DMS 273 (cell line): ENCODE data around the gene TGFA.

Source experiments
- DNase-seq: peaks from one replicate; lab custom pipeline; 2025; ENCODE audit not compliant: unreplicated experiment; lab: John Stamatoyannopoulos, UW

Gene TGFA

DNA sequence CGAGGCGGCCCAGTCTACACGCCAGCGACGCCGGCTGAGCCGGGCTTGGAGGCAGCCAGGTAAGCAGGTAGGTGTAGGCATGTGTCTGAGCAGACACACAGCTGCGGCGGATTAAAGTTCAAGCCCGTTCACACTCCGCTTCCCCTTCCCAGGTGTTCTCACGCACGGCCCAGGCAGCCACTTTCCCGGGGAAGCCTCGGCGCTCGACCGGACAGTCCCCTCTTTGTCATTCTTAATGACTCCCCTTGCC, 367 bp downstream of the TGFA start:
- no peak for DNase-seq

DNA sequence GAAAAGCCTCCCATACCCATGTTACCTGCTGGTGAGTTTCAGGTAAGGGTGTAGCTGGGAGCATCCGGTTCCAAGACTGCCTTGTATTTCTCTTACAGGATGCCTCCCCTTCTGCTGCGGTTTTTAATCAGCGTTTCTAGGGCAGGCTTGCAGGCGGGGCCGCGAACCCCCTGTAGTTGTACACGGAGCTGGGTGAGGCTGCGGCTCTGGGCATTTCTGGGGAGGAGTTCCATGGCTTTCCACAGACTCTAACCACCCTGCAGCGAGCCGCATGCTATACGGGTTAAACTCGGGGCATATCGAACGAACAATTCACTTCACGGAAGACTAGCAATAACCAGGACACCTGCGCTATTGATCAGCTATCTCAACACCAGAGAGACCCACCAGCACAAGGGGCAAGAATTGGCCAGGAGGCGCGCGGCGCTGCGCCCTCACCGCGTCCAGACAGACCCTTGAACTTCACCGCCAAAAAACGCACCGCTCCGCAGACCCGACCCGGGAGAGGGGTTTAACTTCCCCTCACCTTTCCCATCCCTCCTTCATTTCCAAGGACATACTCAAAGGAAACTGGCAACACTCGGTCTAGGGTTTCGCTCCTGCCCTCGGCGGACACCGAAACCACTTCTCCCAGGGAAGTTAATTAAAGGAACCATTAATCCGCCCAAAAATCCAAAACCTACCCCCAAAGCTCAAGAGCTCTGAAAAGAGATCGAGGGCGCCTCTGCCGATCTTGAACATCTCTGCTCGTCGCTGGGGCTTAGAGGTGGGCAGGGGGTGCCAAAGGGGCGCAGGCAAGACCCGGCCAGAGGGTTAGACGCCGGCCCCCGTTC, 909 bp downstream of the TGFA start:
- DNase-seq = peak; percentile 48

DNA sequence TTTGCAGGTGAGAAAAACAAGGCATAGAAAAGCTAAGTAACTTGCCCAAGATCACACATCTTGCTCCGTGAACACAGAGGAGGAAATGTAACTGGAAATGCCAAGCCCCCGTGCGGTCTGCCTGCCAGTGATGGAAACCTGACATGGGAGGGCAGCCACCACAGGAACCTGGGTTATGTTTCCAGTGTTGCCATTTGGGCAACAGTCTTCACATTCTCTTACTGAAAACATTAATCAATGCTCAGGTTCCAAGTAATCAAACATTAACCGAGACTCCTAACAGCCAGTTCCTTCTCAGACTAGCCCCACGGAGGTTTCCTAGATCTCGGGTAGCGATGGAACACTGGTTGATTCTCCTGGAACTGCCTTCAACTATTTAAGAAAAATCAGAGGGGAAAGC, 2.5 kb downstream of the TGFA start:
- DNase-seq = no peak

DNA sequence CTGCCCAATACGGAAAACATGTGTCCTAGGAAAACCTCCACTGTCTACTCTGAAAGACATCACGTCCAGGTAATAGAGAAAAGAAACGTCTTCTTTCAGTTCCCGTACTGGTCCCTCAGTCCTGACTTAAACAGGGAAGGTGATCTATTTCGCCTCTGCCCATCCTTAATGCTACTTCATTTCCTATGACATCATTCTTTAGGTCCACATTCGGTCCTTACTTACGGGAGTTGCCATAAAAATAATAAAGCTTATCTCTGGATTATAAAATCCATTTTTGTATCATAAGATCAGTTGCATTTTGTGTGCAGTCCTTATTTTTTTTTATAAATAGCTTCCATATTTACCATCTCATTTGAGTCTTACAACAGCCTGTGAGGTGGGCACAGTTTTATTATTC, 3.7 kb downstream of the TGFA start:
- DNase-seq = no peak

GRCh38 chr2:70549064-70549710, 4.4 kb downstream of the TGFA start:
- no peak for DNase-seq

DNA sequence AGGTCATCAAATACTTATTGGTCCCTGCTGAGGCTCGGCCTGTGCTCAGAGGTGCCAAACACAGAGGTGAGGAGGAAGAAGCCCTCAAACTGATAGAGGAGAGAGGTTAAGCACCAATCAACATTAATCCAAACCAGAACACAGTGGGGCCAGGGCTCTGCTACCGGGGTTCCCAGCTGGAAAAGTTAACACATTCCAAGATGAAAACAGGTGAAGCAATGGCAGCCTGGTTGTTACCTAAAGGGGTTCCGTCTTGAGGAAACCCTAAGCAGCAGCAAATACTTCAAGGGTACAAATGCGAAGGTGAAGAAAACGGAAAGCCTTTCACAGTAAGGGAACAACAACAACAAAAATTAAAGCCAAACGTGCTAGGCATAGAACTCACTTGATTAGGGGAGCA, 5.4 kb downstream of the TGFA start:
- DNase-seq = no peak

DNA sequence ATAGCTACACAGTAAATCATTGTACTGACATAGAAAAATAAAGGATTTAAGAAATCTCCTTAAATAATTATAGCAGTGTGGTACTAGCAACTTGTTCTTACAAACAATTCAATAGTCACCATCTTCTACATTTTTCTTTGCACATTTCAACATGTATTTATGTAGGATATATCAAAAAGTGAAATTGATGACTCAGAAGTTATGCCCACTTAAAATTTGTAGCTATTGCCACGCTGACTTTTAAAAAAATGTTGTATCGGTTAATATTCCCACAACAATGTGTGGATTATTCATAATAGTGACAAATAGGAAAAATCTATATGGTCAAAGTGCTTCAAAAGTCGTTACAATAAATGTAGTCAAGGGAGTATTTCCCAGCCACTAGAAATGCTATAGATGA, 6.7 kb downstream of the TGFA start:
- no peak for DNase-seq

- DNase-seq = no peak
Observed at GRCh38 chr2:70546376-70546775, 7.2 kb downstream of the TGFA start.

DNA sequence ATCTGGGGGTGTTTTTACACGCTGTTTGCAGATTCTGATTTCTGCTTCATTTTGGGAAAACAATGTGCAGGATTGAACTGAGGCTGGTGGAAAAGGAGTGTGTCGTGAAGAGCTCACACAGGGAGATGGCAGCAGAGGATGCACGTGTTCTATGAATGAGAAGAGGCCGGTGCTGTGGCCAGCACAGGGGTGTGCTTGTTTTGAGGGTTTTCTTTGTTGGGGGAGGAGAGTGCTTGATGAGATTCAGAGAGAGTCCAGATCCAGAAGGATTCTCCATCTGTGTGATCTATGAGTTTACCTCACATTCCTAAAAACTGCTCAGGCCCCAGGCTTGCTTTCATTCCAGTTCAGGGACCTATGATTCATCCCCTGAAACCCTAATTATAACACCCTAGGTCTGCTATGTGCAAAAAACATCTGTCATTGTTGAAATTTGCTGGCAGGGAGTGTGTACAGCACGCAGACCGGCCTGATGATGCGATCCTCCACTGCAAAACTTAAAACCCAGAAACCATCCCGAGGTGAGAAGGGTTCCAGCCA, 12.1 kb downstream of the TGFA start:
- DNase-seq = peak; percentile 87

DNA sequence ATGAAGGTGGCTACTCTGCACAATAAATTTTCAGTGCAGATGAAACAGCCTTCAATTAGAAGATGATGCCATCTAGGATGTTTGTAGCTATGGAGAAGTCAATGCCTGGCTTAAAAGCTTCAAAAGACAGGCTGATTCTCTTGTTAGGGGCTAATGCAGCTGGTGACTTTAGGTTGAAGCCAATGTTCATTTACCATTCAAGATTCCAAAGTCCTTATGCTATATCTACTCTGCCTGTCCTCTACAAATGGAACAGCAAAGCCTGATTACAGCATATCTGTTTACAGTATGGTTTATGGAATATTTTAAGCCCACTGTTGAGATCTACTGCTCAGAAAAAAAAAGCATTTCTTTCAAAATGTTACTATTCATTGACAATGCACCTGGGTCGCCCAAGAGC, 15.8 kb downstream of the TGFA start:
- DNase-seq = no peak

DNA sequence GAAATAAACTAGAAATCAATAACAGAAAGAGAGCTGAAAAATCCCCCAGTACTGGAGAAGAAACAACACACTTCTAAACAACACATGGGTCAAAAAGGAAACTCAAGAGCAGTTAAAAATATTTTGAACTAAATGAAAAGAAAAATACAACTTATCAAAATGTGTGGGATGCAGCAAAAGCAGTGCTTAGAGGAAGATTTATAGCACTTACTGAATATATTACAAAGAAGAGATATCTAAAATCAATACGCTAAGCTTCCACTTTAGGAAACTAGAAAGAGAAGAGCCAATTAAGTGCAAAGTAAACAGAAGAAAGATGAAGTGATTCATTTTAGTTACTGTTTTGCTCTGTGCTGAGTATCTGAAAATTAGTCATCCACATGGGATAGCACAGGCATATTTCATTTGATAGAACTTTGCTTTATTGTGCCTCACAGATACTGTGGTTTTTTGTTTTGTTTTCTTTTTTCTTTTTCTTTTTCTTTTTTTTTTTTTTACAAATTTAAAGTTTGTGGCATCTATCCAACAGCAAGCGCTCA, 17.0 kb downstream of the TGFA start:
- no peak for DNase-seq

GRCh38 chr2:70535573-70535972, 18.1 kb downstream of the TGFA start:
- DNase-seq = no peak

- DNase-seq = no peak
Observed at GRCh38 chr2:70534183-70534836, 19.3 kb downstream of the TGFA start.

- DNase-seq = peak; percentile 24
Observed at GRCh38 chr2:70532244-70532935, 21.2 kb downstream of the TGFA start.

- DNase-seq = no peak
Observed at GRCh38 chr2:70531419-70532086, 22.1 kb downstream of the TGFA start.

DNA sequence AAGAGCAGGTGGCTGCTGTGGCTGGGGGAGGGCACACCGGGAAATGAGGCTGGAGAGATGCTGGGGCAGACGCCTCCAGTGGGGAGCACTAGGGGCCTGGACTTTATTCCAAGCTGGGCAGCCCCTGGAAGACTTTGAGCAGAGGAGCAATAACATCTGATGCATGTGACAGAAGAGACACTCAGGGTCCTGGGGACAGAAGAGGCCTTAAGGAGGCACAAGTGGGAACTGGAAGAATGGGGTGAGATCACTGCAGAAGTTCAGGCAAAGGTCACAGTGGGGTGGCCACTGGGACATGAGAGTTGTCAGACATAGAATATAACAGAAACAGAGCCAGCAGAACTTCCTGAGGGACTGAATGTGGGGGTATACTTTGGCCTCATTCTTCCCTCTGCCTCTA, 24.0 kb downstream of the TGFA start:
- DNase-seq = no peak

DNA sequence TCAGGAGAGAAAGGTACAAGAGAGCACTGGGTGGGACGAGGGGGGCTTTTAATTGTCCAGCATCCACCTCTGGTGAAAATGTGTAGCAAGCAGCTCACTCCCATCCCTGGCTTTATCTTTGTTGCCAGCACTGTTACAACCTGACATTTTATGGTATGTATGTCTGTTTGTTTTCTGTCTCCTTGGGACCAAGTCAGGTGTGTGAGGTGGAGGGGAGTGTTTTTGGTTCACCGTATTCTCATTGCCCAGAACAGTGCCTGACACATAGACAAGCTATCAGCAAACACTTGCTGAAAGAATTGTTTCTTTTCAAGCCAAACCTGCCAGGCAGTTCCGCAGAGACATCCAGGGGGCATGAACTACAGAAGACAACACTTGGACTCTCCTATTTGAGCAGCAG, 24.7 kb downstream of the TGFA start:
- no peak for DNase-seq

DNA sequence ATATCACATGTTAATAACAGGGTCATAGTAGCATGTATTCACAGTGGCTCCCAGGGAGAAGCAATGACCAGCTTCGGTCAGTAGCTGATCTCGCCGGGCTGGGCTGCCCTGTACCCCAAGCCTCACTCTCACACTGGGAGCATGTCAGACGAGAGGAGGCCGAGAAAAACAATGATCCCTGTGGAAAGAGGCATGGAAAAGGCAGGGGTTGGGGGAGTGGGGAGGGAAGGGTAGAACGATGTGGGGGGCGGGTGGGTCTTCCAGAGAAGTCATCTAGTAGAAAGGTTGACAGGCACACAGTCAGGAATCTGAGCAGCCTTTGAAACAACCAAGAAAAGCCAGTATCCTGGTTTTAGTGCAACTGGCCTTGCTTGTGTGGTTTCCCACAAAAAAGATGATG, 25.4 kb downstream of the TGFA start:
- no peak for DNase-seq

DNA sequence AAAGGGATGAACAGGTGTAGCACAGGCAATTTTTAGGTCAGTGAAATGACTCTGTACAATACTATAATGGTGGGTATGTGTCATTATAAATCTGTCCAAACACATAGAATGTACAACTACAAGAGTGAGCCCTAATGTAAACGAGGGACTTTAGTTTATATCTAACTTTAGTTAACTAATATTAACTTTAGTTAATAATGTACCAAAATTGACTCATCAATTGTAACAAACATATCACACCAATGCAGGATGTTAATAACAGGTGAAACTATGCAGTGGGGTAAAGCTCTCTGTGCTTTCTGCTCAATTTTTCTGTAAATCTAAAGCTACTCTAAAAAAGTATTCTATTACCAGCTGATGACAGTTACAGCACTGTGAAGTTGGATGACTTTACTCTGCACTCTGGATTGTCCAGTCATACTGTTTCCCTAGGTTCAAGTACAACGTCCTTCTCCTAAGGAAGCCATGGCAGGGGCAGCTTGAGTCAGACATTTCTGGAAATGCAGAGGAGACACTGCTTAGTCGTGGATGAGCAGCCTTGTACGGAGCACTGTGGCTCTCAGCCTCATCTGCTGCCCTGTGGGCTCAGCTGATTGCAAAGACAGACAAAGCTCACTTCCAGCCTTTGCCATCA, 26.1 kb downstream of the TGFA start:
- no peak for DNase-seq

- DNase-seq = no peak
Observed at GRCh38 chr2:70526126-70526525, 27.5 kb downstream of the TGFA start.
